B cell (primary cell): Measurements from ENCODE around the gene CPB2. TPM values are rescaled to one million over a fixed set of nuclear protein-coding genes. Genes with fewer than 3 reads are reported as not detected.

ENCODE experiments used
- ATAC-seq: fragments of 200-7000 bp; cut with Tn5 transposase; one replicate; pipeline ENCODE4 v1.10.0; 2021; ENCODE audit warnings: low read depth, mild to moderate bottlenecking, moderate number of reproducible peaks, moderate library complexity
- CTCF ChIA-PET: fragments of 350-600 bp; sonication (Branson Sonifier 250); formaldehyde crosslinking; loops from one replicate; lab custom pipeline; 2021; ENCODE audit warnings: antibody characterized with exemption, inconsistent platforms; lab: Charles Lee
- POLR2A ChIA-PET: fragments of 350-600 bp; sonication (Branson Sonifier 250); formaldehyde crosslinking; loops from one replicate; lab custom pipeline; 2021; ENCODE audit warnings: antibody characterized with exemption; lab: Charles Lee
- DNase-seq: peaks from one replicate; pipeline ENCODE4 v3.0.0; 2013
- H2AFZ ChIP-seq: 2 replicates; pipeline ENCODE4 v1.6.1; 2012; ENCODE audit warnings: mild to moderate bottlenecking, low read depth, low read length; ENCODE audit not compliant: insufficient read depth, poor library complexity, severe bottlenecking
- H3K27ac ChIP-seq, 2 donors: 1 replicate in 1 of 2; 2 replicates in 1 of 2; pipeline ENCODE4 v1.5.1; 2012 to 2013; ENCODE audit warnings: low read length in 2 of 2, mild to moderate bottlenecking in 2 of 2, moderate library complexity in 1 of 2
- H3K27me3 ChIP-seq, 4 experiments: fragments of 200-600 bp in 1 of 4; sonication (generic) in 1 of 4; replicated peaks in 1 of 4; 1 replicate in 2 of 4; 2 replicates in 2 of 4; pipeline versions ENCODE4 v1.6.1 to v1.7.0; 2013 to 2016; ENCODE audit warnings: low read length in 3 of 4, mild to moderate bottlenecking in 2 of 4, mixed read lengths in 1 of 4, moderate library complexity in 1 of 4; ENCODE audit not compliant: insufficient read depth in 4 of 4, control insufficient read depth in 3 of 4; ENCODE audit errors: control extremely low read depth in 1 of 4
- H3K36me3 ChIP-seq, 2 experiments: replicated peaks in 1 of 2; 1 replicate in 1 of 2; 2 replicates in 1 of 2; pipeline versions ENCODE4 v1.6.1 to v1.7.1; 2013; ENCODE audit warnings: low read length in 1 of 2; ENCODE audit not compliant: insufficient read depth in 2 of 2, control insufficient read depth in 1 of 2; ENCODE audit errors: control extremely low read depth in 1 of 2, extremely low read depth in 1 of 2
- H3K4me1 ChIP-seq, 2 donors: fragments of 200-600 bp in 1 of 2; sonication (generic) in 1 of 2; 1 replicate in 1 of 2; 2 replicates in 1 of 2; pipeline versions ENCODE4 v1.5.1 to v1.6.1; 2013 to 2017; ENCODE audit warnings: low read length in 2 of 2; ENCODE audit not compliant: control insufficient read depth in 2 of 2, insufficient read depth in 2 of 2
- H3K4me2 ChIP-seq: replicated peaks from 2 replicates; pipeline ENCODE3; 2012; ENCODE audit warnings: mild to moderate bottlenecking, low read depth, low read length; ENCODE audit not compliant: poor library complexity, severe bottlenecking
- H3K4me3 ChIP-seq, 5 experiments: fragments of 200-600 bp in 1 of 5; sonication (generic) in 1 of 5; 1 replicate in 3 of 5; 2 replicates in 2 of 5; pipeline versions ENCODE4 v1.5.1 to v1.7.0; 2011 to 2016; ENCODE audit warnings: low read length in 4 of 5, mild to moderate bottlenecking in 4 of 5, low read depth in 2 of 5, control low read depth in 1 of 5, moderate library complexity in 1 of 5; ENCODE audit not compliant: insufficient read depth in 1 of 5; ENCODE audit errors: control extremely low read depth in 1 of 5, extremely low read depth in 1 of 5
- H3K79me2 ChIP-seq: fragments of 200-600 bp; sonication (generic); one replicate; pipeline ENCODE4 v1.6.0; 2016; ENCODE audit warnings: low read length; ENCODE audit not compliant: control insufficient read depth, insufficient read depth
- H3K9ac ChIP-seq: fragments of 200-600 bp; sonication (generic); 2 replicates; pipeline ENCODE4 v1.6.1; 2017; ENCODE audit warnings: mild to moderate bottlenecking, low read length, moderate library complexity
- H3K9me3 ChIP-seq, 3 donors: one replicate each; pipeline versions ENCODE4 v1.6.1 to v1.7.1; 2013; ENCODE audit warnings: low read length in 2 of 3; ENCODE audit not compliant: control insufficient read depth in 2 of 3, insufficient read depth in 1 of 3; ENCODE audit errors: control extremely low read depth in 1 of 3
- H4K20me1 ChIP-seq: 2 replicates; pipeline ENCODE4 v1.6.0; 2012; ENCODE audit warnings: mild to moderate bottlenecking, low read length; ENCODE audit not compliant: insufficient read depth, control insufficient read depth, poor library complexity, severe bottlenecking
- H3K27ac Mint-ChIP-seq: one replicate; pipeline ENCODE4 v1.8.0; 2021; ENCODE audit warnings: mixed read lengths
- H3K27me3 Mint-ChIP-seq: one replicate; pipeline ENCODE4 v1.8.0; 2021; ENCODE audit warnings: mixed read lengths
- H3K4me1 Mint-ChIP-seq: one replicate; pipeline ENCODE4 v1.8.0; 2021; ENCODE audit warnings: mixed read lengths
- H3K4me3 Mint-ChIP-seq: one replicate; pipeline ENCODE4 v1.8.0; 2021; ENCODE audit warnings: mixed read lengths
- H3K9me3 Mint-ChIP-seq: one replicate; pipeline ENCODE4 v1.8.0; 2022; ENCODE audit warnings: mixed read lengths; ENCODE audit not compliant: insufficient read depth
- EZH2 ChIP-seq: IDR thresholded peaks from 2 replicates; pipeline ENCODE4 v1.6.1; 2012; ENCODE audit warnings: borderline replicate concordance, low read depth, mild to moderate bottlenecking, moderate library complexity, low read length; ENCODE audit not compliant: insufficient read depth, poor library complexity, severe bottlenecking
- WGBS: methylation state at CpG from one replicate; pipeline ENCODE4 v1.1.5; 2013; ENCODE audit warnings: missing lambda C conversion rate; ENCODE audit not compliant: insufficient coverage; 5-methylcytosine and 5-hydroxymethylcytosine counted together
- intact Hi-C: fragments of 100-400 bp; cut with micrococcal nuclease; formaldehyde crosslinking; loops from one replicate; pipeline ENCODE4 v1.10.0; 2022
- polyA plus RNA-seq: library from polyadenylated mRNA; depleted of rRNA; stranded (reverse); fragments of >200 nt; gene quantifications from 2 replicates; pipeline ENCODE4 v1.2.3, GENCODE V29; 2012
- total RNA-seq, 2 donors: library from RNA; stranded (reverse); fragments of 120-200 nt in 1 of 2; gene quantifications; 1 replicate in 1 of 2; 2 replicates in 1 of 2; pipeline versions ENCODE4 v1.2.3 to v1.2.4, GENCODE V29; 2013 to 2022
- TF ChIP-seq, protein P1 (sequence below): fragments of 200-600 bp; IDR thresholded peaks from one replicate; pipeline ENCODE4 v1.8.0; 2022; ENCODE audit warnings: antibody characterized with exemption, mild to moderate bottlenecking

Gene CPB2
- total and polyA plus RNA-seq, 2 donors (not counting 1 experiment from before 2014, with no cell fraction given), result not detected

- Histone ChIP-seq H3K4me3 (no peak overlapping the region), H4K20me1 (peaks cover 17% of the 10 kb centered on the region), H3K9ac (no peak overlapping the region), H3K9me3 (peaks cover 0 to 4% (median 2%) of the 10 kb centered on the region in 3 donors), H3K4me2 (no peak overlapping the region), H3K4me1 (no peaks in the 10 kb centered on the region), H3K27me3 (no peaks in the 10 kb centered on the region), H3K36me3 (peaks cover 6 to 19% of the 10 kb centered on the region in 2 experiments), H2AFZ (no peak overlapping the region), H3K27ac (no peak overlapping the region), H3K79me2 (peaks cover 18% of the 10 kb centered on the region)
- TF ChIP-seq, protein P1, sequence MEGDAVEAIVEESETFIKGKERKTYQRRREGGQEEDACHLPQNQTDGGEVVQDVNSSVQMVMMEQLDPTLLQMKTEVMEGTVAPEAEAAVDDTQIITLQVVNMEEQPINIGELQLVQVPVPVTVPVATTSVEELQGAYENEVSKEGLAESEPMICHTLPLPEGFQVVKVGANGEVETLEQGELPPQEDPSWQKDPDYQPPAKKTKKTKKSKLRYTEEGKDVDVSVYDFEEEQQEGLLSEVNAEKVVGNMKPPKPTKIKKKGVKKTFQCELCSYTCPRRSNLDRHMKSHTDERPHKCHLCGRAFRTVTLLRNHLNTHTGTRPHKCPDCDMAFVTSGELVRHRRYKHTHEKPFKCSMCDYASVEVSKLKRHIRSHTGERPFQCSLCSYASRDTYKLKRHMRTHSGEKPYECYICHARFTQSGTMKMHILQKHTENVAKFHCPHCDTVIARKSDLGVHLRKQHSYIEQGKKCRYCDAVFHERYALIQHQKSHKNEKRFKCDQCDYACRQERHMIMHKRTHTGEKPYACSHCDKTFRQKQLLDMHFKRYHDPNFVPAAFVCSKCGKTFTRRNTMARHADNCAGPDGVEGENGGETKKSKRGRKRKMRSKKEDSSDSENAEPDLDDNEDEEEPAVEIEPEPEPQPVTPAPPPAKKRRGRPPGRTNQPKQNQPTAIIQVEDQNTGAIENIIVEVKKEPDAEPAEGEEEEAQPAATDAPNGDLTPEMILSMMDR, result no peak
- TF ChIP-seq EZH2, result no peak
- intact Hi-C loops, result no loop called here
- Mint-ChIP-seq H3K27me3 (no peaks in the 10 kb centered on the region), H3K9me3 (no peaks in the 10 kb centered on the region), H3K4me3 (no peak overlapping the region), H3K4me1 (peaks cover 7% of the 10 kb centered on the region), H3K27ac (no peak overlapping the region)
- 96% methylated on average over 2 of the region's 4 CpGs for whole genome bisulfite sequencing
- ATAC-seq, result no peak
- ChIA-PET CTCF (interaction anchor here (0.7 kb wide), 1 partner anchor 296 kb away, joined by 3 read pairs; no protein-coding TSS in a partner anchor), POLR2A (no interaction called here)
- no peak for DNase-seq
Observed at GRCh38 chr13:46025157-46025556, 79.7 kb downstream of the CPB2 start.

DNA sequence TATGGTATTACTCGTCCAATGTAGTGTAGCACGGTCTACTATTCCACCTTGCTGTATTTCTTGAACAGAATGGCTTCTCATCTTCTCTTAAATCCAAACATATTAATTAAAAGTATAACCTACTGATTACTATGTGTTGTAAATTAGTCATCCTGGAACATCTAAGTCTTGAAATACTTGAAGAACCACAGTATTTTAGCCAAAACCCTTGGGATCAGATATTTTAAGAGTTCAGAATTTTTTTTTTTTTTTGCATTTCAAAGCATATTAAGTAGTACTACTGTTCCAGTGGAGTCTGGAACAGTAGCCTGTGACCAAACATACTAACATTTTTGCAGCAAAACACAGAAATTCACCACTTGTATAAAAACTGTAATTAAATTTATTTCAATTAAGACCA, 82.4 kb downstream of the CPB2 start:
- DNase-seq (no peak), ATAC-seq (no peak)
- Mint-ChIP-seq H3K4me3 (no peak overlapping the region), H3K4me1 (no peaks in the 10 kb centered on the region), H3K27ac (no peak overlapping the region), H3K9me3 (no peaks in the 10 kb centered on the region), H3K27me3 (no peaks in the 10 kb centered on the region)
- ChIA-PET CTCF (no interaction called here), POLR2A (no interaction called here)
- Histone ChIP-seq H3K27me3 (no peaks in the 10 kb centered on the region), H2AFZ (no peak overlapping the region), H3K4me2 (no peak overlapping the region), H3K4me3 (no peak overlapping the region), H3K9me3 (no peaks in the 10 kb centered on the region), H3K9ac (no peak overlapping the region), H3K27ac (no peak overlapping the region), H3K36me3 (peaks cover 10 to 29% of the 10 kb centered on the region in 2 experiments), H3K4me1 (no peaks in the 10 kb centered on the region), H3K79me2 (peaks cover 6% of the 10 kb centered on the region), H4K20me1 (peaks cover 13% of the 10 kb centered on the region)
- intact Hi-C loops, result no loop called here
- no CpG with 5 or more reads among the region's 2 CpGs for WGBS
- TF ChIP-seq EZH2, result no peak
- TF ChIP-seq, protein P1, result no peak
